Limb (tissue), 2 donors: ENCODE data around the gene CORO1C.

Source experiments
- DNase-seq, 2 donors: peaks; one replicate each; pipeline ENCODE4 v3.0.0-alpha.2; 2016; ENCODE audit errors: extremely low spot score in 2 of 2

CORO1C gene

GRCh38 chr12:108647585-108648287, 83.6 kb downstream of the CORO1C start:
- DNase-seq, result no peak

- no peak for DNase-seq
Observed at GRCh38 chr12:108646600-108647579, 84.4 kb downstream of the CORO1C start.

- no peak for DNase-seq
Observed at GRCh38 chr12:108645686-108646599, 85.4 kb downstream of the CORO1C start.

GRCh38 chr12:108644811-108645120, 86.6 kb downstream of the CORO1C start:
- no peak for DNase-seq

GRCh38 chr12:108643941-108644810, 87.1 kb downstream of the CORO1C start:
- no peak for DNase-seq

- no peak for DNase-seq
Observed at GRCh38 chr12:108642899-108643654, 88.2 kb downstream of the CORO1C start.

GRCh38 chr12:108642269-108642870, 88.9 kb downstream of the CORO1C start:
- peak; percentile 73 to 83 for DNase-seq

GRCh38 chr12:108641446-108642268, 89.7 kb downstream of the CORO1C start:
- DNase-seq, result no peak

GRCh38 chr12:108640802-108641445, 90.4 kb downstream of the CORO1C start:
- no peak for DNase-seq

- no peak for DNase-seq
Observed at GRCh38 chr12:108638997-108639822, 92.1 kb downstream of the CORO1C start.

GRCh38 chr12:108638141-108638827, 93.0 kb downstream of the CORO1C start:
- DNase-seq, result peak; percentile 62 to 78

GRCh38 chr12:108637222-108637971, 93.9 kb downstream of the CORO1C start:
- no peak for DNase-seq

GRCh38 chr12:108635997-108636808, 95.1 kb downstream of the CORO1C start:
- DNase-seq, result no peak

- DNase-seq, result no peak
Observed at GRCh38 chr12:108635201-108635996, 95.9 kb downstream of the CORO1C start.
